Stimulated activated CD4-positive, alpha-beta T cell treated with anti-CD3 and anti-CD28 coated beads, Interleukin-12 subunit alpha, Interleukin-12 subunit beta, amount 100 ng/mL, for 24 hours (primary cell): ENCODE data around the gene MOBP.

ENCODE experiments used
- DNase-seq, 2 experiments: peaks; one replicate each; pipeline ENCODE4 v3.0.0-alpha.2; 2020; ENCODE audit warnings: low read depth in 2 of 2

MOBP gene

GRCh38 chr3:39541442-39541841, 74.0 kb downstream of the MOBP start:
- no peak for DNase-seq

- no peak for DNase-seq
Observed at GRCh38 chr3:39541917-39542329, 74.4 kb downstream of the MOBP start.

GRCh38 chr3:39542588-39542988, 75.1 kb downstream of the MOBP start:
- DNase-seq, result no peak

- DNase-seq, result no peak
Observed at GRCh38 chr3:39548282-39548681, 80.8 kb downstream of the MOBP start.

GRCh38 chr3:39550354-39551051, 83.0 kb downstream of the MOBP start:
- no peak for DNase-seq
